AG04450 (cell line): ENCODE data around the gene HDAC5. TPM values are rescaled to one million over a fixed set of nuclear protein-coding genes. Genes with fewer than 3 reads are reported as not detected.
"Not testable (repeated sequence)": the region's sequence is repeated elsewhere in the genome, so short reads cannot be mapped to it uniquely, and the experiment has no call there.

Source experiments
- CTCF ChIA-PET: fragments of 300-600, 350-600 bp; formaldehyde crosslinking; extraction: SDS; loops from one replicate; lab custom pipeline; 2022; ENCODE audit warnings: antibody characterized with exemption, inconsistent platforms; lab: Charles Lee
- POLR2A ChIA-PET: fragments of 350-600 bp; formaldehyde crosslinking; extraction: SDS; loops from one replicate; lab custom pipeline; 2021; ENCODE audit warnings: antibody characterized with exemption, inconsistent platforms; lab: Yijun Ruan, JAX
- DNase-seq: peaks from one replicate; pipeline ENCODE4 v3.0.0-alpha.2; 2011; ENCODE audit warnings: low read depth, low spot score
- H3K27ac ChIP-seq: one replicate; pipeline ENCODE4 v1.5.1; 2012; ENCODE audit warnings: low read depth, low read length, control low read depth
- H3K27me3 ChIP-seq: one replicate; pipeline ENCODE4 v1.6.0; 2012; ENCODE audit warnings: low read length; ENCODE audit not compliant: control insufficient read depth, insufficient read depth
- H3K4me3 ChIP-seq: 2 replicates; pipeline ENCODE4 v1.5.1; 2011; ENCODE audit warnings: mild to moderate bottlenecking, low read depth, low read length, control low read depth
- H3K9me3 ChIP-seq: 2 replicates; pipeline ENCODE4 v1.5.1; 2012; ENCODE audit warnings: low read length; ENCODE audit not compliant: control insufficient read depth, insufficient read depth
- polyA plus RNA-seq: library from polyadenylated mRNA; depleted of rRNA; stranded (reverse); fragments of >200 nt; gene quantifications from 2 replicates; pipeline ENCODE4 v1.2.3, GENCODE V29; 2011
- TF ChIP-seq, protein P1 (sequence below): IDR thresholded peaks from 2 replicates; pipeline ENCODE4 v1.5.1; 2011; ENCODE audit warnings: low read depth, low read length, control low read depth, inconsistent platforms

HDAC5 gene
- polyA plus RNA-seq, 1 experiment = 21.3 TPM

DNA sequence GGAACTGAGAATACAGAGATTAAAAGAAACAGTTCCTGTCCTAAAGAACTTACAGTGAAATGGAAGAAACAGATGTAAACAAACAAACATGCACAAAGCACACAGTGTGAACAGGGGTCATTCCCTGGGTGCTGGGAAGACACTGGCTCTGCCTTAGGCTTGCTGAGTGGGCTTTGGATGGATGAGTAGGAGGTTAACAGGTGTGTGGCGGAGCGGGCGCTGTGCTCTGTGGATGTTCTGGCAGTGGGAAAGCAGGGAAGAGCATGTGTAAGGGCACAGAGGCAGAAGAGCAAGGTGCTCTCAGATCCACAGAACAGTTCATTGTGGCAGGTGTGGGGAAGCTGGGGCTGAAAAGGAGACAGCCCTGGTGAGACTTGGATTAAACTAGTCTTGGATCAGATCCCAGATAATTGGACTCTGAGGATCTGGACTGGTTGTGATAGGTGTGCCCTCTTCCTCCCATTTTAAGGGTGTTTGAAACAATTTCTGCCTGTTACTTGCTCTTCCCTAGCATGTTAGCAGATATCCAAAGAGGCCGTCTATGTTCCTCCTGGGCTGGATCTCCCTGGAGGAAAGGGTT, 26.4 kb upstream of the HDAC5 start:
- no peak overlapping the region for H3K4me3 ChIP-seq
- CTCF ChIA-PET = interaction anchor here (4.0 kb wide), 1 partner anchor 19 kb away, joined by 11 read pairs; no protein-coding TSS in a partner anchor
- TF ChIP-seq, protein P1, sequence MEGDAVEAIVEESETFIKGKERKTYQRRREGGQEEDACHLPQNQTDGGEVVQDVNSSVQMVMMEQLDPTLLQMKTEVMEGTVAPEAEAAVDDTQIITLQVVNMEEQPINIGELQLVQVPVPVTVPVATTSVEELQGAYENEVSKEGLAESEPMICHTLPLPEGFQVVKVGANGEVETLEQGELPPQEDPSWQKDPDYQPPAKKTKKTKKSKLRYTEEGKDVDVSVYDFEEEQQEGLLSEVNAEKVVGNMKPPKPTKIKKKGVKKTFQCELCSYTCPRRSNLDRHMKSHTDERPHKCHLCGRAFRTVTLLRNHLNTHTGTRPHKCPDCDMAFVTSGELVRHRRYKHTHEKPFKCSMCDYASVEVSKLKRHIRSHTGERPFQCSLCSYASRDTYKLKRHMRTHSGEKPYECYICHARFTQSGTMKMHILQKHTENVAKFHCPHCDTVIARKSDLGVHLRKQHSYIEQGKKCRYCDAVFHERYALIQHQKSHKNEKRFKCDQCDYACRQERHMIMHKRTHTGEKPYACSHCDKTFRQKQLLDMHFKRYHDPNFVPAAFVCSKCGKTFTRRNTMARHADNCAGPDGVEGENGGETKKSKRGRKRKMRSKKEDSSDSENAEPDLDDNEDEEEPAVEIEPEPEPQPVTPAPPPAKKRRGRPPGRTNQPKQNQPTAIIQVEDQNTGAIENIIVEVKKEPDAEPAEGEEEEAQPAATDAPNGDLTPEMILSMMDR = no peak

DNA sequence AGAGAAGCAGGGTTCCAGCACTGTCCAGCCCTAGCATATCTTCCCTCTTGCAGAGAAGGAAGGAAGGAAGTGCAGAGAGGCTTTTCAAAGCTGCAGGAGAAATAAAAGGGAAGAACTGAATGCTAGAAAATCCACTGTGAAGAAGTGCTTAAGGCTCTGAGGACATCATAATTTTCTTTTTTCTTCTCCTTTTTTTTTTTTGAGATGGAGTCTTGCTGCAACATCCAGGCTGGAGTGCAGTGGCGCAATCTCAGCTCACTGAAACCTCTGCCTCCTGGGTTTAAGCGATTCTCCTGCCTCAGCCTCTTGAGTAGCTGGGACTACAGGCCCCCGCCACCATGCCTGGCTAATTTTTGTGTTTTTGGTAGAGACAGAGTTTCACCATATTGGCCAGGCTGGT, 25.6 kb upstream of the HDAC5 start:
- H3K27ac ChIP-seq, H3K27me3 ChIP-seq, DNase-seq, POLR2A ChIA-PET, H3K9me3 ChIP-seq, H3K4me3 ChIP-seq: not testable (repeated sequence)
- CTCF ChIA-PET = interaction anchor here (4.0 kb wide), 1 partner anchor 20 kb away, joined by 11 read pairs; no protein-coding TSS in a partner anchor

More for the DNA sequence above, 26.4 kb upstream of the HDAC5 start:
- H3K27me3 ChIP-seq = no peaks in the 10 kb centered on the region
- no peak overlapping the region for H3K27ac ChIP-seq
- no peak for DNase-seq
- no peaks in the 10 kb centered on the region for H3K9me3 ChIP-seq
- POLR2A ChIA-PET = no interaction called here

DNA sequence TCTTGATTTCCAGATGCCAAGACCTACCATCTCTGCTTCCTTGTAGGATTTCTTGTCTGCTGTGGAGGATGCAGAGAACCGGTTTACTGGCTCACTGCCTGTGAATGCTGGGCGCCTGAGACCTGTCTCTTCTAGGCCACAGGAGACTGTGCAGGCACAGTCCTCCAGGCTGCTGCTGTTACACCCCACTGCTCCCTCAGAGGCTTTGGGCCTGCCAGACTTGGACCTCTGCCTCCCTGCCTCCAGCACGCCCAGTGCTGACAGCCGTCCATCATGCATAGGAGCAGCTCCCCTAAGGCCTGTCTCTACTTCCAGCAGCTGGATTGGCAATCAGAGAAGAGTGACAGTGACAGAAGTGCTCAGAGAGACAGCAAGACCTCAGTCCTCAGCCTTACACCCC, 24.4 kb upstream of the HDAC5 start:
- no peak for DNase-seq
- POLR2A ChIA-PET = no interaction called here
- CTCF ChIA-PET = interaction anchor here (4.0 kb wide), 1 partner anchor 21 kb away, joined by 11 read pairs; no protein-coding TSS in a partner anchor

DNA sequence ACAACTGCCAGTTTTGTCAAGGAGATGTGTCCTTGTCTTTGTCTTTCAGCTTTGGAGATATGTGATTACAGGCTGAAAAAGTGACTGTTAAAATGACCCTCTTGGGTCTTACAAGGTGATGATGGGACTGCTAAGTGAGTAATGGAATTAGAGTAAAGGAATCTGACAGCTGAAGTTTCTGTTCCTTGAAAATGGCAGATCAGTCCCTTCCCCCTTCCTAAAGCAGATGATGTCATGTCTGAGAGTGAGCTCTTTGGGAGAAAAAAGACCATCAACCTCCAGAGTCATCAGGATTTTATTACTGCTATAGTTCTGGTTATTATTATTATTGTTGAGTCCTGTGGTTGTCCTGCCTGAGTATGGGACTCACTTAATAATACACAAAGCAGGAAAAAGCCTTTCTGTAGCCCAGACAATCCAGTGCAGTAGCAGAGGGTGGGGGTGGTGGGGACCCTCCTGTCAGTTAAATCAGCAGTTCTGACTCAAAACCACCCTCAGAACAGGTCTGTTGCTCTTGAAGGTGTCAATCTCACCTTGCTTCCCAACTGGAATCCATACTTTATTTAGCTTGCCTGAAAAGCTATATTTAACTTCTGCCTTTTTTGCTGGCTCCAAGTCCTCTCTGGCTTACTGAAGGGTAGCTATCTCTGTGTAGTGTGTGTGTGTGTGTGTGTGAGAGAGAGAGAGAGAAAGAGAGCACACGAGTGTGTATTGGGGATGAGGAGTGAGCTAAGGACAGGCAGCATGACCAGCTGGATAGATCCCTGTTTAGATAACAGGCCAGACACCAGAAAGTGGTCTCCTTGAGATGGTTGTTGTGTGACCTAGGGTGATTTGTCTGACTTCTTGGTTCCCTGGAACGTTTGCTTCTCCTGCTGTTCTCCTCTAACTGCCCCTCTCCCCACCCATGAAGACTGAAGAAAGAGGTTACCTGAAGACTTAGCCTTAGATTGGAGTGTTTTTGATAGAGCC, 23.2 kb upstream of the HDAC5 start:
- Histone ChIP-seq H3K27me3 (no peaks in the 10 kb centered on the region), H3K4me3 (no peak overlapping the region), H3K9me3 (no peaks in the 10 kb centered on the region; the same call in 1 of the 2 replicates), H3K27ac (no peak overlapping the region)
- DNase-seq = no peak
- TF ChIP-seq, protein P1 = no peak
- CTCF ChIA-PET = interaction anchor here (0.6 to 4.0 kb wide), 4 partner anchors 9 to 23 kb away, joined by 3 to 11 read pairs (median 4); partner anchors contain the start of gene HDAC5
- POLR2A ChIA-PET = interaction anchor here (0.6 kb wide), 1 partner anchor 38 kb away, joined by 3 read pairs; no protein-coding TSS in a partner anchor

More for the DNA sequence above, 24.4 kb upstream of the HDAC5 start:
- no peak overlapping the region for H3K27ac ChIP-seq
- no peaks in the 10 kb centered on the region for H3K27me3 ChIP-seq
- TF ChIP-seq, protein P1 = no peak
- no peak overlapping the region for H3K4me3 ChIP-seq
- no peaks in the 10 kb centered on the region for H3K9me3 ChIP-seq

DNA sequence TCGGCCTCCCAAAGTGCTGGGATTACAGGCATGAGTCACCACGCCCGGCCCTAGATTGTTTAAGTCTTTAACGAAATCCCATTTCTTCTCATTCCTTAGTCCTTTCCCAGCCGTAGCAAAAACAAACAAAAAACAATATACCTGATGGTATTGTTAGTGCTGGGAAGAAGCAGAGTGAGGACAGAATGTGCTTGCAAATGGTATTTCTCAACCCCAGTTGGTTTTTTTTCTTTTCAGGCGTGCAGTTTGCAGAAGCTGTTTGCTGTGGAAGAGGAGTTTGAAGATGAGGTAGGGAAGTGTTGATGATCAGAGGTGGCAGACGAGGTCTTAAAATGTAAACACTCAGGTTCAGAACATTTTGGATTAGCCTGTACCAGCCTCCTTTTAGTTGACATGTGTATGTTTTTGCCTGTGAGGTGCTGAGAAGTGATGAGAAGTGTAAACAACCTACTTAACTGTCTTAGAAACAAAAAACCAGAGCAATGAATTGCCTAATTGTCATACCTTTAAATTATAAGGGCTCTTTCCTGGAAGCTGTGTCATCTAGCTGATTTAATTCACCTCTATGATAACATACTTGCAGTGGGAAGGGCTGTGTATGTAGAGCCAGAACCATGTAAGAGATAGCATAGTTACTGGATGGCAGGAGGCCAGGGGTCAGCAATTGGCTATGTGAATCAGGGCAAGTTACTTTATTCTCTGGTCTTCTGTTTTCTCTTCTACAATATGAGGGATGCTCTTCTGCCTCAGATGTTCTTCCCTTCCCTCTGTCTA, 21.7 kb upstream of the HDAC5 start:
- no peak for DNase-seq
- TF ChIP-seq, protein P1 = no peak
- POLR2A ChIA-PET = no interaction called here

DNA sequence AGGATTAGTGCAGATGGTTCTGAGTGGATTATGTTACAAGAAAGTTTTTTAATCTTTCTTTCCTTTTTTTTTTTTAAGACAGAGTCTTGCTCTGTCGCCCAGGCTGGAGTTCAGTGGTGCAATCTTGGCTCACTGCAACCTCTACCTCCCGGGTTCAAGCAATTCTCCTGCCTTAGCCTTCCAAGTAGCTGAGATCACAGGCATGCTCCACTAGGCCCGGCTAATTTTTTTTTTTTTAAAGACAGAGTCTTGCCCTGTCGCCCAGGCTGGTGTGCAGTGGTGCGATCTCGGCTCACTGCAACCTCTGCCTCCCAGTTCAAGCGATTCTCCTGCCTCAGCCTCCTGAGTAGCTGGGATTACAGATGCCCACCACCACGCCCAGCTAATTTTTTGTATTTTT, 20.5 kb upstream of the HDAC5 start:
- ChIA-PET CTCF (interaction anchor here (1.7 kb wide), 1 partner anchor 25 kb away, joined by 7 read pairs; no protein-coding TSS in a partner anchor), POLR2A (interaction anchor here (0.6 kb wide), 1 partner anchor 101 kb away, joined by 3 read pairs; no protein-coding TSS in a partner anchor)
- not testable (repeated sequence) for H3K9me3 ChIP-seq, H3K27me3 ChIP-seq, H3K27ac ChIP-seq, H3K4me3 ChIP-seq, DNase-seq

More for the DNA sequence above, 21.7 kb upstream of the HDAC5 start:
- Histone ChIP-seq H3K9me3 (no peaks in the 10 kb centered on the region; the same call in 1 of the 2 replicates), H3K27ac (no peak overlapping the region), H3K27me3 (no peaks in the 10 kb centered on the region), H3K4me3 (no peak overlapping the region)
- CTCF ChIA-PET = interaction anchor here (1.7 kb wide), 1 partner anchor 23 kb away, joined by 7 read pairs; no protein-coding TSS in a partner anchor
